Islet precursor cell (in vitro differentiated cells): ENCODE data around the gene SIRT1.
"Not testable (repeated sequence)": the region's sequence is repeated elsewhere in the genome, so short reads cannot be mapped to it uniquely, and the experiment has no call there.

Source experiments
- DNase-seq: peaks from one replicate; pipeline ENCODE4 v3.0.0-alpha.2; 2018

The SIRT1 gene

DNA sequence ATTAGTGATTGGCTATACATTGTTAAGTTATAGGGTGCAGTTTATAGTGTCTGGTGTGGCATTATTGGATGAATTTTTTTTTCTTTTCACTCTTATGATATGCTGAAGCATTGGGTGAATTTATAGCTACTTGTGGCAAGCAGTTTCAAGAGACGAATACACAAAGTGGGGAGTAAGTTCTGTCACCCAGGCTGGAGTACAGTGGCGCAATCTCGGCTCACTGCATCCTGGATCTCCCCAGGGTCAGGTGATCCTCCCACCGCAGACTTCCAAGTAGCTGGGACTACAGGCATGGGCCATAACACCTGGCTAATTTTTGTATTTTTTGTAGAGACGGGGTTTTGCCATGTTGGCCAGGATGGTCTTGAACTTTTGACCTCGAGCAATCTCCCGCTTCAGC lies 6.3 kb upstream of the SIRT1 start:
- peak; percentile 28 for DNase-seq

DNA sequence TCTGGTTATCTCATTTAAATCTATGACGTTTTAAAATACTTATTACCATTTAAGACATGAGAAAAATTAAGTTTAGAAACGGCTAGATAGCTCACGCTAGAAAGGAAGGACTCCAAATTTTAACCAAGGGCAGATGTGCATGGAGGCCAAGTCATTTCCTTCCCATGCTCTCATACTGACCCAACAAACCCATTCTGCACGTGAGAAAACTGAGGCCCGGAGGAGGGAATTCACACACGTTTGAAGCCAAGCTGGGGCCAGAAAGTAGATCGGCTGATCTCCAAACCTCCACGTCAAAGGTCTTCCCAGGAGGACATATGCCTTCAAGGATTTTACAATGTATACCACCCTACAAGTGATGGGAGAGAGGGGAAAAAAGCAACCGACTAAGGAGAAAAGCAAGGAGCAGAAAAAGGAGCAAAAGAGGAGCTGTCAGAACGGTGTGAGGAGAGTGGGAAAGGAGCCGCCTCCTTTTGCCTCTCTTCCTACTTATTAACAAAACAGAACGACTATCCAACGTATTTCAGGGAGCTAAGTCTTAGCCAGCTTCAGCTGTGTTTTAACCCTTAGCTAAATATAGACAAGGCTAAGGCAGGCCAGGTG lies 645 bp upstream of the SIRT1 start:
- DNase-seq = no peak

DNA sequence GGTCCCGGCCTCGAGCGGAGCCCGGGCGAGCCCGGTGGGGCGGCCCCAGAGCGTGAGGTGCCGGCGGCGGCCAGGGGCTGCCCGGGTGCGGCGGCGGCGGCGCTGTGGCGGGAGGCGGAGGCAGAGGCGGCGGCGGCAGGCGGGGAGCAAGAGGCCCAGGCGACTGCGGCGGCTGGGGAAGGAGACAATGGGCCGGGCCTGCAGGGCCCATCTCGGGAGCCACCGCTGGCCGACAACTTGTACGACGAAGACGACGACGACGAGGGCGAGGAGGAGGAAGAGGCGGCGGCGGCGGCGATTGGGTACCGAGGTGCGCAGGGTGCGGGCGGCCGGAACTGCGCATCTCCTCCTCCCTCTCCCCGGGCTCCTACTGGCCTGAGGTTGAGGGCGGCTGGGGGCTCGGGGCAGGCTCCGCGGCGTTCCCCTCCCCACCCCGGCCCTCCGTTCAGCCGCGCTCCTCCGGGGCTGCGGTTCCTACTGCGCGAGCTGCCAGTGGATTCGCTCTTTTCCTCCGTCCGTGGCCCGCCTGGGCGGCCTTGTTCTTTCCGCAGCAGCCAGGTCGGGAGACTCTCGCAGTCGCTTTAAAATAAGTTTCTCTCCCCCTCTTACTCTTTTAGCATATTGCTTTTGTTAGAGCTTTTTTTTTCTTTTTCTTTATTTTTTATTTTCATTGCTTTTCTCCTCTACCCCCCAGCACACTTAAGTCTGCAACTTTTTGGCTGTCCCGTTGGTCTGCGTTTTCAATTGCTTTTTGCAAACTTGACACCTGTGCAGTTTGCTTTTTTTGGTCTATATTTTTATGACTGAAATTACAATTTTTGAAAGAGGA lies 600 bp downstream of the SIRT1 start:
- DNase-seq = peak; percentile 88

DNA sequence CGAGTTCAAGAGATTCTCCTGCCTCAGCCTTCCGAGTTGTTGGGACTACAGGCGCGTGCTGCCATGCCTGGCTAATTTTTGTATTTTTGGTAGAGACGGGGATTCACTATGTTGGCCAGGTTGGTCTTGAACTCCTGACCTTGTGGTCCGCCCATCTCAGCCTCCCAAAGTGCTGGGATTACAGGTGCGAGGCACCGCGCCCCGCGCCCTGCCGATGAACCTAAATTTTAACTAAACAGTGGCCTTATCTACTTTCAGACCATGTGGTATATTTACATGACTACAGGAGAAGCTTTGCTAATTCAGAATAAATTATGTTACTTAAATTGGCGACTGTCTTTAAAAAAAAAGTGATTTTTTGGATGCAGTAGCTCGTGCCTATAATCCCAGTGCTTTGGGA lies 9.2 kb downstream of the SIRT1 start:
- no peak for DNase-seq

DNA sequence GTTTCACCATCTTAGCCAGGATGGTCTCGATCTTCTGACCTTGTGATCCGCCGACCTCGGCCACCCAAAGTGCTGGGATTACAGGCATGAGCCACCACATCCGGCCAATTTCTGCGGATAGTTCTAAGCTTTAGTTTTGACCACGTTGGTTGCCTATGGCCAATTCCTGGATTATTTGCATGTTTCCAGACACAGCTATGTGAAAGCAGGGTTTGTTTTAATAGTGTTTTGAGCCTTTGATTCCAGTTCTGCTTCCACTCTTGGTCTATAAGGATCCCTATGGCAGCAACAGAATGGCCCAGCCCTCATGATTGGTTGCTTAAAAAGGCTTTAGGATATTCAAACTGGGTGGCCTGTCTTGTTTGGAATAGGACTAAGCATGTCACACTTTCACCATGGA lies 19.1 kb downstream of the SIRT1 start:
- DNase-seq = no peak

DNA sequence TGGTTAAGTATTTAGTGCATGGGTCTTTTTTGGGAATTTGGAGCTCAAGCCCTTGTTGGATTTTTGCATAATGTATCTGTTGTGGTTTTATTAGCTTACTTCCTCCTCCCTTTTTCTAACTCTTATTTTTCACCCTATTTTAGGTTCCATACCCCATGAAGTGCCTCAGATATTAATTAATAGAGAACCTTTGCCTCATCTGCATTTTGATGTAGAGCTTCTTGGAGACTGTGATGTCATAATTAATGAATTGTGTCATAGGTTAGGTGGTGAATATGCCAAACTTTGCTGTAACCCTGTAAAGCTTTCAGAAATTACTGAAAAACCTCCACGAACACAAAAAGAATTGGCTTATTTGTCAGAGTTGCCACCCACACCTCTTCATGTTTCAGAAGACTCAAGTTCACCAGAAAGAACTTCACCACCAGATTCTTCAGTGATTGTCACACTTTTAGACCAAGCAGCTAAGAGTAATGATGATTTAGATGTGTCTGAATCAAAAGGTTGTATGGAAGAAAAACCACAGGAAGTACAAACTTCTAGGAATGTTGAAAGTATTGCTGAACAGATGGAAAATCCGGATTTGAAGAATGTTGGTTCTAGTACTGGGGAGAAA lies 28.0 kb downstream of the SIRT1 start:
- DNase-seq = no peak

DNA sequence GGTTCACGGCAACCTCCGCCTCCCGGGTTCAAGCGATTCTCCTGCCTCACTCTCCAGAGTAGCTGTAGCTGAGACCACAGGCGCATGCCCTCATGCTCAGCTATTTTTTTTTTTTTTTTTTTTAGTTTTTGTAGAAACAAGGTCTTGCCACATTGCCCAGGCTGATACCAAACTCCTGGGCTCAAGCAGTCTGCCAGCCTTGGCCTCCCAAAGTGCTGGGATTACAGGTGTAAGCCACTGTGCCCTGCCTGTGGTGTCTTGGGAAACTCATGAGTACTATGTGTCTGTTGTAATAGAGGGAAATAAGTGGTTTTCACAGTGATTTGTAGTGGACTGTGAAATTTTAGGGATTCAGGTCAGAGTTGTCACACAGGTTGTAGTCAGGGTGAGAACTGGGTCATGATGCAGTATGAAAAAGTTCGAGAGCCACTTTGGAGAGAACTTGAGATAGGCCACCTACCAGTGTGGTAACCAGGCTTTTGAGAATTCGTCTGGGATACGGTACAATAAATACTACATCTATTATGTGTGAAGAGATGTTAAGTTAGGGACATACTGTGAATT lies 30.4 kb downstream of the SIRT1 start:
- DNase-seq = no peak

DNA sequence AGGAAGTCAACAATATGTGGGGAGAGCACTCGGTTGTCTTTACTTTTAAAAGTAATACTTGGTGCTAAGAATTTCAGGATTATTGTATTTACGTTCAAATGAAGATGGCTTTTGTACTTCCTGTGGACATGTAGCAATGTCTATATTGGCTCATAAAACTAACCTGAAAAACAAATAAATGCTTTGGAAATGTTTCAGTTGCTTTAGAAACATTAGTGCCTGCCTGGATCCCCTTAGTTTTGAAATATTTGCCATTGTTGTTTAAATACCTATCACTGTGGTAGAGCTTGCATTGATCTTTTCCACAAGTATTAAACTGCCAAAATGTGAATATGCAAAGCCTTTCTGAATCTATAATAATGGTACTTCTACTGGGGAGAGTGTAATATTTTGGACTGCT lies 32.7 kb downstream of the SIRT1 start:
- DNase-seq = no peak

DNA sequence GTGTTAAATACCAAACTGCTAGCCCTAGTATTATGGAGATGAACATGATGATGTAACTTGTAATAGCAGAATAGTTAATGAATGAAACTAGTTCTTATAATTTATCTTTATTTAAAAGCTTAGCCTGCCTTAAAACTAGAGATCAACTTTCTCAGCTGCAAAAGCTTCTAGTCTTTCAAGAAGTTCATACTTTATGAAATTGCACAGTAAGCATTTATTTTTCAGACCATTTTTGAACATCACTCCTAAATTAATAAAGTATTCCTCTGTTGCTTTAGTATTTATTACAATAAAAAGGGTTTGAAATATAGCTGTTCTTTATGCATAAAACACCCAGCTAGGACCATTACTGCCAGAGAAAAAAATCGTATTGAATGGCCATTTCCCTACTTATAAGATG lies 33.2 kb downstream of the SIRT1 start:
- DNase-seq = no peak

DNA sequence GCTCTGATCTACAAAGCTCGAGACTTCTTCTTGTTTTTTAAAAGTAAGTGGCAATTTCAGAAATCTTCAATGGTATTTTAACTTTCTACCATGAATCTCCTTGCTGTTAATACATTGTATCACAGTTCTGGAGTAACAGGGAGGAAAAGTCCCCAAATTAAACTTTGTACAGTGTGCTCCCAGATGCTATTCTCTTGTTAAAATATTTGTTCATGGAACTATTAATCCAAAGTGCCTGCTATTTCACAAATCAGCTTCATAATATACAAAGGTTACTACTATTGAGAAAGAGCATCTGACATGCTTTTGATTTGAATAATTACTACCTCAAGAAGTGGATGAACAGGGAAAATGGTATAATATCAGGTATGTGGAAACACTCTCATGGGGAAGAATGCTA lies 36.6 kb downstream of the SIRT1 start:
- DNase-seq = no peak

DNA sequence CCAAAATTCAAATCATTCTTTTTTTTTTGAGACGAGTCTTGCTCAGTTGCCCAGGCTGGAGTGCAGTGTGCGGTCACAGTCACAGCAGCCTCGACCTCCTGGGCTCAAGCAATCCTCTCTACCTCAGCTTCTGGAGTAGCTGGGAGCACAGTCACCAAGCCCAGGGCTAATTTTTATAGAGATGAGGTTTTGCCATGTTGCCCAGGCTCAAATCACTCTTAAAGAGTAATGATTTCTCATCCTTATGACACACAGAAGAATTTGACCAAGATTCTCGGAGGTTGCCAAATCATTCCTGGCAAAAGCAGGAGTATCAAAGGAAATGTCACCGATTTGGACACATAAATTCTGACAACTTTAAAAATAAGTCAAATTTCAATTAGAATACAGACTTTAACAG lies 39.1 kb downstream of the SIRT1 start:
- DNase-seq = no peak

DNA sequence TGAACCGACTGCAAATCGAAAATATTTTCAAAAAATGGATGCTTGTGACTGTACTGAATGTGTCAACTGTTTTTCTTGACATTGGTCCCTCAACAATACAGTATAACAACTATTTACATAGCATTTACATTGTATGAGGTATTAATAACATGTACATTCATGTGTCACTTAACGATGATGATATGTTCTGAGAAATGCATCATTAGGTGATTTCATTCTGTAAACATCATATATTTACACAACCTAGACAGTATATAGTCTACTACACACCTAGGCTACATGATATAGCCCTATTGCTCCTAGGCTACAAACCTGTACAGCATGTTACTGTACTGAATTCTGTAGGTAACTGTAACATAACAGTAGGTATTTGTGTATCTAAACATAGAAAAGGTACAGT lies 39.7 kb downstream of the SIRT1 start:
- no peak for DNase-seq

DNA sequence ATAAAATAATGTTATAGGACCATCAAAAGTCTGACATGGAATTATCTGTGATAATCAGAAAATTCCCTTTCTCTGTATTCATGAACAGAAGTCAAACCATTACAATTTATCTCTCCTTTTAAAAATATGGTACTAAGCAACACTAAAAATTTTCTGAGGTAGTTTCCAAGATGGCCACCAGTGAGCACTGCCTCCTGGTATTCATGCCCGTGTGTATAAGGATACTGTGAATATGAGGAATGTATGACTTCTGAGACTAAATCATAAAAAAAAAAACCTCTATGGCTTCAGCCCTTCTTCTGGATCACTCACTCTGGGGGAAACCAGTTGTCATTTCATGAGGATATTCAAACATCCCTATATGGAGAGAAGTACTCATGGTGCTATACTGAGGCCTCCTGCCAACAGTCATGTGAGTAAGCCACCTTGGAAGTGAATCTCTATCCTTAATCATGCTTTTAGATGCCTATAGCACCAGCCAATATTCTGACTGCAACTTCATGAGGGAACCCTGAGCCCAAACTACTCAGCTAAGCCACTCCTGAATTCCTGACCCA lies 41.1 kb downstream of the SIRT1 start:
- DNase-seq = no peak

DNA sequence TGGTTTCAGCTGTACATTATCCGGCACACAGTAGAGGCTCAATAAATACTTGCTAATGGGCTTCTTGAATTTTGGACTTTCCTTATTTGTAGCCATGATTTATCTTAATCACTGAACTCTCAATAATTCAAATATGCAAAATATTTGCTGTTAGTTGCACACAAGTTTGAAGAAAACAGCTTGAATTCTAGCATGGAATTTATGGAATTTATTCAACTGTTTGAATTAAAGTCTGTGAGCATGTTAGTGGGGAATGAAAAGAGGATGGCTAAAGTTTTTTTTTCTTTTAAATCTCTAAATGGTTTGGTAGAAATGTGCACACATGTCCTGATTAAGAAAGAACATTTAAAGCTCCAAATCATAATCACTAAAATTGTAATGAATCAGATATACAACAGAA lies 42.5 kb downstream of the SIRT1 start:
- DNase-seq = no peak

DNA sequence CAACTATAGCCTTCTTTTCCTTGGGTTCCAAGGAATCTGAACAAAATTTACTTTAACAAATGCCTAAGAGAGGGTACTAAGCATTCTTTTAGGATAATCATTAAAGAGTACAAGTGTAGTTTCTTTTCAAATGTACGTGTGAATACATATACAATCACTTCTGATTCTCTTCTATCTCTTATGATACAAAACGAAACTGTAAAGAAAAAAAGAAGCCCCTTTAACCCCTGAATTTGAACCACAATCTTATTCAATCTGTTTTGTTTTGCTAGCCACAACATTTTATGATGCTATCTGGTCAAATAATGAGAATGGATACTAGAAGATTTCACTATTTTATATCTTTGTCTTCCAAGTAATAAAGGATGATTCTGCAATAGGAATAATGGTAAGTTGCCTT lies 48.7 kb downstream of the SIRT1 start:
- DNase-seq = no peak

DNA sequence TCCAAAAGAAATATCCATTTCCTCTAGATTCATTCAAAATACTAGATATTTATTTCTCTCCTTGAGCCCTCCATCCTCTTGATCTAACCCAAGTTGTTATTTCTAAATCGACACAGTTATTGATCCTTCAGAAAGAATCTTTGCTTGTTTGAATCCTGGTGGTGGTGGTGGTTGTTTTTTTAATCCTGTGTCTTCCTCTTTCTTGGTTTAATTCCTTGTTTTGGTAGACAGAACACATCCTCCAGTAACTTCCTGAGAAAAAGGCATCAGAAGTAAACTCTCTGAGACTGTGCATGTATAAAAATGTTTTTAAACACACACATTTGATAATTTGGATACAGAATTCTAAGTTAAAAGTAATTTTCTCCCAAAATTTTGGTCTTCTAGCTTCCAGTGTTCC lies 49.9 kb downstream of the SIRT1 start:
- no peak for DNase-seq

DNA sequence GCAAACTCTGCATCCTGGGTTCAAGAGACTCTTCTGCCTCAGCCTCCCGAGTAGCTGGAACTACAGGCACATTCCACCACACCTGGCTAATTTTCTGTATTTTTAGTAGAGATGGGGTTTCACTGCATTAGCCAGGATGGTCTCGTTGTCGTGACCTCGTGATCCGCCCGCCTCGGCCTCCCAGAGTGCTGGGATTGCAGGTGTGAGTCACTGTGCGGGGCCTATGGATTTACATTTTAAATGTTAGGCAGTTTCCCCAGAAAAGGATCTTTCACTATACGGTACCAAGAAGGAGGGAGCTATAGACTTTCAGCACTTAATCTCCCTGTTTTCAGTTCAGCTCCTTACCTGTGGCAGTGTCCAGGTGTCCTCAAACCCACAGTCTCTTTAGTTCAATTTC lies 50.8 kb downstream of the SIRT1 start:
- no peak for DNase-seq

DNA sequence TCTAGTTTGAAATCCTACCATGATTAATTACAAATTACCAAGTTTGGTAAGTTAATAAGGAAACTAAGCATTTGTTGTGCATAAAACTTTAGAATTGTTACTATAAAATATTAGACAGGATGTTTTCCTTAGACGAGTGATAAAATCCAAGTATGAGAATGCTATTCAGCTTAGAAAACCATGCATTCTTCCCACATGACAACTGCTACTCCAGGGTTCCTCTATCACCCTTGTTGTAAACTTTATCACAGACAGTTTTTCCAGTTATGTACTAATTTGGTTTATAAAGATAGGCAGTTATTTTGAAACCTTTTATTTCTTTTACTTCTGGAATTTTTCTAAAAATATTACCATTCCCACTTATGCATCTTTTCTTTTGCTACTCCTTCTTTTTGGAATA lies 52.0 kb downstream of the SIRT1 start:
- DNase-seq = no peak

DNA sequence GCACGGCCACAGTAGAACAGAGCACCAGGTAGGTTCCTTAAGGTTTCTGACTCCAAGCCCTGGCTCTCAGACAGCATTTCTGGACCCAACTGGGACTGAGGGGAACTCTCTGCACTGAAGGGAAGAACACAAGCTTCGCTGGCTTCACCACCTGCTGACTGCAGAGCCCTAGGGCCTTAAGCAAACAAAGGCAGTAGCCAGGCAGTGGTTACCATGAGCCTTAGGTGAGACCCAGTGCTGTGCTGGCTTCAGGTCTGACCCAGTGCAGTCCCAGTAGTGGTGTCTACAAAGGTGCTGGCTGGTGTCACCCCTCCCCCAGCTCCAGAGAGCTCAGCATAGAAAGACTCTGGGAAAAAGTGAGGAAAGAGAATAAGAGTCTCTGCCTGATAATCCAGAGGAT lies 59.5 kb downstream of the SIRT1 start:
- DNase-seq = peak; percentile 33

DNA sequence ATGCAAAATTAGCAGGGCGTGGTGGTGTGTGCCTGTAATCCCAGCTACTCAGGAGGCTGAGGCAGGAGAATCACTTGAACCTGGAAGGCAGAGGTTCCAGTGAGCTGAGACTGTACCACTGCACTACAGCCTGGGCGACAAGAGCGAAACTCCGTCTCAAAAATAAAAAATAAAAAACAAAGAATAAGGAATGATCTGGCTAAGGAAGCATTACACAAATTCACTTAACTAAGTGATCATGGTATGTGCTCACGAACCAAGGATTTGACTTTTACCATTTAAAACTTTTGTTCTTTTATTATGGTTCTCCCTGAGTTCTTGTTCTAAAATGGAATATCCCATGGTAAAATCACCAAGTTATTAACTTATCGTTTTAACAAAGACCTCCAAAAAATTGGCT lies 71.2 kb downstream of the SIRT1 start:
- DNase-seq = no peak

DNA sequence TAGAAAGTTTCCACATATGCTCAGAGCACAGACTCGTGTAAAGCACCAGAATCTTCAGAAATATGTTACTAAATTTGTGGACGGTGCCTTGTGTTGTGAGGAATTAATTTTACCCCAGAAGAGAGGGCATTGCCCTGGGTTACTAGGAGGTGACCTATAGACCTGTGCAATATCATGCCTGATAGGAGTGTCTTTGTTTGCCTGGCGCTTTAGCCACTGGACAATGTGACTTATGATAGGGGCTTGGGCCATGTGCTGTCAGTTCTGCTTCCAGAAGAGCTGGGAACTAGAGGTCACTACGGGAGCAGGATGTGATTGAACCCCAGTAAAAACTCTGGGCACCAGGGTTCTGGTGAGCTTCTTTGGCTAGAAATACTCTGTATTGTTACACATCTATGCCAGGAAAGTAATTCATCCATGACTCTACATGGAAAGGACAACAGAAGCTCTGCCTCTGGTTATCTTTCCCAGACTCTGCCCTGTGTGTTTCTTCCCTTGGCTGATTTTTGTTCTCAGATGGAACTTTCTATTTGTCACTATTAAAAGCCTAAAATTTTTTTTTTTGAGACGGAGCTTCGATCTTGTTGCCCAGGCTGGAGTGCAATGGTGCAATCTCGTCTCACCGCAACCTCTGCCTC lies 75.5 kb downstream of the SIRT1 start:
- DNase-seq = no peak

DNA sequence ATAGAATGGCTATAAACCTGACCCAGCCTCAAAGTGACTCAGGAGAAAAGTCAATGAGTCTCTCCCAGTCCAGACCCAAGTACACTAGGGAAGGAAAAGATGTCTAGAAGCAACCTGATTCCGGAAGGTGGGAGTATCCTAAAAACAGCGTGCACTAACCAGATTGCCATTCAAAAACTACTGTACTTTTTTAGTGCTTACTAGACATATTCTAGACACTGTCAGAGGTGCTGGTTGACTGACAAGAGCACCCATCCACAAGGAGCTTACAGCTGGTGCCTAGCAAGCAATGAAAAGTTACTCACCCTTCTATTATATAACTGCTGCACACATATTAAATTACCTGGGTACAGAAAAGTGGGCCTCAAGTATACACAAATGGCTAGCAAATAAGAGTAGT lies 81.0 kb downstream of the SIRT1 start:
- DNase-seq = no peak

DNA sequence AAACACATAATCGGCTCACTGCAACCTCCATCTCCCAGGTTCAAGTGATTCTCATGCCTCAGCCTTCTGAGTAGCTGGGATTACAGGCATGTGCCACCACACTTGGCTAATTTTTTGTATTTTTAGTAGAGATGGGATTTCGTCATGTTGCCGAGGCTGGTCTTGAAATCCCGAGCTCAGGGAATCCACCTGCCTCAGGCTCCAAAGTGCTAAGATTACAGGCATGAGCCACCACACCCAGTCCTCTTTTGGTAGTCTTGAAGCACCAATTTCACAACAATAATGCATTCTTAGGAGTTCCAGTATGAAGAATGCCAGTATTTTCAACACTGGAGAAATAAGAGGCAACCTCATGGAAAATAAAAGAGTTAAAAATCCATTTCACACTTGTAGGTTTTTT lies 81.6 kb downstream of the SIRT1 start:
- DNase-seq = not testable (repeated sequence)
